IPS-15b (cell line): ENCODE data around the gene FADS1.

ENCODE experiments used
- H3K27me3 ChIP-seq: one replicate; pipeline ENCODE4 v1.6.1; 2013; ENCODE audit warnings: low read length; ENCODE audit not compliant: control insufficient read depth, insufficient read depth
- H3K36me3 ChIP-seq: one replicate; pipeline ENCODE4 v1.6.1; 2013; ENCODE audit warnings: low read length; ENCODE audit not compliant: control insufficient read depth, insufficient read depth
- H3K4me1 ChIP-seq: one replicate; pipeline ENCODE4 v1.6.1; 2013; ENCODE audit warnings: mild to moderate bottlenecking, low read length; ENCODE audit not compliant: control insufficient read depth, insufficient read depth
- H3K4me3 ChIP-seq: one replicate; pipeline ENCODE4 v1.5.1; 2013; ENCODE audit warnings: low read depth, low read length
- H3K9ac ChIP-seq: one replicate; pipeline ENCODE4 v1.6.1; 2013; ENCODE audit warnings: low read depth, mild to moderate bottlenecking, low read length
- H3K9me3 ChIP-seq: one replicate; pipeline ENCODE4 v1.6.1; 2013; ENCODE audit warnings: mild to moderate bottlenecking, low read length; ENCODE audit not compliant: control insufficient read depth, insufficient read depth

Gene FADS1

GRCh38 chr11:61814958-61815789, 1.6 kb downstream of the FADS1 start:
- peaks cover 18% of the 10 kb centered on the region for H3K36me3 ChIP-seq
- H3K27me3 ChIP-seq: no peaks in the 10 kb centered on the region
- no peaks in the 10 kb centered on the region for H3K9me3 ChIP-seq

GRCh38 chr11:61814247-61814957, 2.4 kb downstream of the FADS1 start:
- H3K9ac ChIP-seq: no peak overlapping the region
- H3K4me3 ChIP-seq: peak overlapping the region; percentile 38
- no peaks in the 10 kb centered on the region for H3K27me3 ChIP-seq
- peaks cover 5% of the 10 kb centered on the region for H3K4me1 ChIP-seq
- no peaks in the 10 kb centered on the region for H3K9me3 ChIP-seq
- peaks cover 24% of the 10 kb centered on the region for H3K36me3 ChIP-seq

More at GRCh38 chr11:61814958-61815789, 1.6 kb downstream of the FADS1 start:
- H3K4me1 ChIP-seq: peaks cover 5% of the 10 kb centered on the region
- H3K4me3 ChIP-seq: peak overlapping the region; percentile 97
- H3K9ac ChIP-seq: peak overlapping the region; percentile 80

- Histone ChIP-seq H3K36me3 (peaks cover 27% of the 10 kb centered on the region), H3K9ac (no peak overlapping the region), H3K9me3 (no peaks in the 10 kb centered on the region), H3K4me1 (peaks cover 3% of the 10 kb centered on the region), H3K4me3 (no peak overlapping the region), H3K27me3 (no peaks in the 10 kb centered on the region)
Measured at GRCh38 chr11:61812736-61813411, 3.9 kb downstream of the FADS1 start.

- Histone ChIP-seq H3K4me3 (no peak overlapping the region), H3K27me3 (no peaks in the 10 kb centered on the region), H3K9me3 (no peaks in the 10 kb centered on the region), H3K36me3 (peaks cover 31% of the 10 kb centered on the region), H3K9ac (no peak overlapping the region), H3K4me1 (no peaks in the 10 kb centered on the region)
Measured at GRCh38 chr11:61811831-61812230, 5.0 kb downstream of the FADS1 start.

- Histone ChIP-seq H3K36me3 (peaks cover 38% of the 10 kb centered on the region), H3K27me3 (no peaks in the 10 kb centered on the region), H3K4me1 (no peaks in the 10 kb centered on the region), H3K9ac (no peak overlapping the region), H3K9me3 (no peaks in the 10 kb centered on the region), H3K4me3 (no peak overlapping the region)
Measured at GRCh38 chr11:61810671-61811175, 6.1 kb downstream of the FADS1 start.

- Histone ChIP-seq H3K36me3 (peaks cover 41% of the 10 kb centered on the region), H3K9me3 (no peaks in the 10 kb centered on the region), H3K9ac (no peak overlapping the region), H3K4me1 (no peaks in the 10 kb centered on the region), H3K27me3 (no peaks in the 10 kb centered on the region), H3K4me3 (no peak overlapping the region)
Measured at GRCh38 chr11:61806785-61807184, 10.0 kb downstream of the FADS1 start.

GRCh38 chr11:61805146-61805545, 11.7 kb downstream of the FADS1 start:
- Histone ChIP-seq H3K9ac (no peak overlapping the region), H3K36me3 (peaks cover 35% of the 10 kb centered on the region), H3K27me3 (no peaks in the 10 kb centered on the region)

GRCh38 chr11:61803889-61804647, 12.7 kb downstream of the FADS1 start:
- Histone ChIP-seq H3K27me3 (no peaks in the 10 kb centered on the region), H3K9me3 (no peaks in the 10 kb centered on the region), H3K4me3 (no peak overlapping the region), H3K4me1 (no peaks in the 10 kb centered on the region), H3K9ac (no peak overlapping the region), H3K36me3 (peaks cover 30% of the 10 kb centered on the region)

More at GRCh38 chr11:61805146-61805545, 11.7 kb downstream of the FADS1 start:
- Histone ChIP-seq H3K4me1 (no peaks in the 10 kb centered on the region), H3K9me3 (no peaks in the 10 kb centered on the region), H3K4me3 (no peak overlapping the region)

- no peak overlapping the region for H3K9ac ChIP-seq
- peaks cover 29% of the 10 kb centered on the region for H3K36me3 ChIP-seq
- no peaks in the 10 kb centered on the region for H3K4me1 ChIP-seq
- no peaks in the 10 kb centered on the region for H3K9me3 ChIP-seq
- H3K27me3 ChIP-seq: no peaks in the 10 kb centered on the region
- H3K4me3 ChIP-seq: no peak overlapping the region
Measured at GRCh38 chr11:61802605-61803004, 14.2 kb downstream of the FADS1 start.

- Histone ChIP-seq H3K36me3 (peaks cover 23% of the 10 kb centered on the region), H3K9me3 (no peaks in the 10 kb centered on the region), H3K9ac (no peak overlapping the region), H3K4me3 (no peak overlapping the region), H3K4me1 (no peaks in the 10 kb centered on the region), H3K27me3 (no peaks in the 10 kb centered on the region)
Measured at GRCh38 chr11:61800331-61801281, 16.2 kb downstream of the FADS1 start.
